ENCODE measurements around the gene CSNK2A1. TPM values are rescaled to one million over a fixed set of nuclear protein-coding genes. Genes with fewer than 3 reads are reported as not detected.
"Not testable (repeated sequence)": the region's sequence is repeated elsewhere in the genome, so short reads cannot be mapped to it uniquely, and the experiment has no call there.

Gene CSNK2A1
- total RNA-seq, 2 donors from 2014 or later = 107 to 144 TPM

DNA sequence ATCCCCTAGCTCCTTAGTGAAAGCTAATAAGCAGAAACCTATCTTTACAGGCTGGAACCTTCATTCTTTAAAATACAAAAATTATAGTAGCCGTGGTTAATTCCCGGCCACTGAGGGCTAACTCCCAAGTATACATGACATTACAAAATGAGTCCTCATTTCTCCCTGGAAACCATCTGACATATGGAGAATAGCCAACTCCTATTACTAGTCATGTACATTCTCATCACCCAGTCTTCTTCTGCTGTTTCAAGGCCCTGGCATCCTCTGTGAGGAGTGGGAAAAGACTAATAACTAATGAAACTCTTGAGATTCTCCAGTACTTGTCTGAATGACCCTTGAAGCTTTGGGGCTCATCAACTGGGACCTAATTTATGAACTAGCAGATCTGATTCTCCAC is 30.2 kb downstream of the CSNK2A1 start:
- Histone ChIP-seq H3K9me3 (no peaks in the 10 kb centered on the region), H3K4me3 (no peak overlapping the region), H3K9ac (ENCODE audit: low read depth in 2 of 2, low read length in 2 of 2) (no peak overlapping the region), H3K4me1 (peaks cover 7% of the 10 kb centered on the region), H3K36me3 (no peaks in the 10 kb centered on the region), H3K27me3 (no peaks in the 10 kb centered on the region), H3K27ac (no peak overlapping the region)
- intact Hi-C loops (cut with DNase I) = no loop called here
- TF ChIP-seq, protein P1, sequence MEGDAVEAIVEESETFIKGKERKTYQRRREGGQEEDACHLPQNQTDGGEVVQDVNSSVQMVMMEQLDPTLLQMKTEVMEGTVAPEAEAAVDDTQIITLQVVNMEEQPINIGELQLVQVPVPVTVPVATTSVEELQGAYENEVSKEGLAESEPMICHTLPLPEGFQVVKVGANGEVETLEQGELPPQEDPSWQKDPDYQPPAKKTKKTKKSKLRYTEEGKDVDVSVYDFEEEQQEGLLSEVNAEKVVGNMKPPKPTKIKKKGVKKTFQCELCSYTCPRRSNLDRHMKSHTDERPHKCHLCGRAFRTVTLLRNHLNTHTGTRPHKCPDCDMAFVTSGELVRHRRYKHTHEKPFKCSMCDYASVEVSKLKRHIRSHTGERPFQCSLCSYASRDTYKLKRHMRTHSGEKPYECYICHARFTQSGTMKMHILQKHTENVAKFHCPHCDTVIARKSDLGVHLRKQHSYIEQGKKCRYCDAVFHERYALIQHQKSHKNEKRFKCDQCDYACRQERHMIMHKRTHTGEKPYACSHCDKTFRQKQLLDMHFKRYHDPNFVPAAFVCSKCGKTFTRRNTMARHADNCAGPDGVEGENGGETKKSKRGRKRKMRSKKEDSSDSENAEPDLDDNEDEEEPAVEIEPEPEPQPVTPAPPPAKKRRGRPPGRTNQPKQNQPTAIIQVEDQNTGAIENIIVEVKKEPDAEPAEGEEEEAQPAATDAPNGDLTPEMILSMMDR (IDR thresholded peaks at IDR 0.05) = no peak
- DNase-seq = no peak

DNA sequence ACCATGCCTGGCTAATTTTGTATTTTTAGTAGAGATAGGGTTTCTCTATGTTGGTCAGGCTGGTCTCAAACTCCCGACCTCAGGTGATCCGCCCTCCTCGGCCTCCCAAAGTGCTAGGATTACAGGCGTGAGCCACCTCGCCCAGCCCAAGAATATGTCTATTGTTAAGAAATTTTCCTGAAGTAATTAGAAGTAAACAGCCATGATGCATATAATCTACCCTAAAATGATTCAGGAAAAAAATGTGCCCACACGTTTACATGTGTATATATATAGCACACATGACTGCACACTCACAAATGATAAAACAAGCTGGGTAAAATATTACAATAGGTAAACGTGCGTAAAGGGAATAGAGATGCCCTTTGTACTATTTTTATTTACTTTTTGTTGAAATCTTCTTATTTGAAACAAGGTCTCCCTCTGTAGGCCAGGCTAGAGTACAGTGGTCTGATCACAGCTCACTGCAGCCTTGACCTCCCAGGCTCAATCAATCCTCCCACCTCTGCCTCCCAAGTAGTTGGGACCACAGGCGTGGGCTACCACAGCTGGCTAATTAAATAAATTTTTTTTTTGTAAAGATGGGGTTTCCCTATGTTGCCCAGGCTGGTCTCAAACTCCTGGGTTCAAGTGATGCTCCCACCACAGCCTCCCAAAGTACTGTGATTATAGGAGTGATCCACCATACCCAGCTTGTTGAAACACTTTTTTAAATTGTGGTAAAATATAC is 33.1 kb downstream of the CSNK2A1 start:
- H3K27me3 ChIP-seq; H3K9ac ChIP-seq (ENCODE audit: low read depth in 2 of 2, low read length in 2 of 2); H3K4me1 ChIP-seq; H3K36me3 ChIP-seq; intact Hi-C loops (cut with DNase I); H3K9me3 ChIP-seq; H3K4me3 ChIP-seq: not testable (repeated sequence)
- peak; percentile 25 for DNase-seq
- peak overlapping the region; percentile 59 for H3K27ac ChIP-seq

DNA sequence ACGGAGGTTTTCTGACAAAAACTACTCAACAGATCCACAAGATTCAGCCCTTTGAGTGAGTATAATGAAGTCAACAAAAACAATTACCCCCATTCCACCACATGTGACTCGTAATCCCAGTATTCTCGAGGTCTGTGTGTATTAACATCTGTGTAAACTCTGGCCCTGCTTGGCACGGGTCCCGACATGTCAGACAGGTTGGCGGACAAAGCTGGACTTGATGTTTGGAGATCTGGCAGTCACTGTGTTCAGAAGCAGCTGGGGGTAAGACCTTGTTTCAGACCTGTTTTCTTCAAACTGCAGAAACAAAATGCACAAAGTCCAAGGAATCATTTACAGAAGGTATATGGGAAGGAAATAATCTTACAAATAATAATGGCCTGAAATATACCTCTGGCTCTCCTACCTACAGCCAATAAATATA is 35.2 kb downstream of the CSNK2A1 start:
- H3K27me3 ChIP-seq; intact Hi-C loops (cut with DNase I); H3K9me3 ChIP-seq; H3K4me3 ChIP-seq; H3K9ac ChIP-seq (ENCODE audit: low read depth in 2 of 2, low read length in 2 of 2); H3K27ac ChIP-seq; DNase-seq; H3K4me1 ChIP-seq: not testable (repeated sequence)
- peaks cover 11% of the 10 kb centered on the region for H3K36me3 ChIP-seq

DNA sequence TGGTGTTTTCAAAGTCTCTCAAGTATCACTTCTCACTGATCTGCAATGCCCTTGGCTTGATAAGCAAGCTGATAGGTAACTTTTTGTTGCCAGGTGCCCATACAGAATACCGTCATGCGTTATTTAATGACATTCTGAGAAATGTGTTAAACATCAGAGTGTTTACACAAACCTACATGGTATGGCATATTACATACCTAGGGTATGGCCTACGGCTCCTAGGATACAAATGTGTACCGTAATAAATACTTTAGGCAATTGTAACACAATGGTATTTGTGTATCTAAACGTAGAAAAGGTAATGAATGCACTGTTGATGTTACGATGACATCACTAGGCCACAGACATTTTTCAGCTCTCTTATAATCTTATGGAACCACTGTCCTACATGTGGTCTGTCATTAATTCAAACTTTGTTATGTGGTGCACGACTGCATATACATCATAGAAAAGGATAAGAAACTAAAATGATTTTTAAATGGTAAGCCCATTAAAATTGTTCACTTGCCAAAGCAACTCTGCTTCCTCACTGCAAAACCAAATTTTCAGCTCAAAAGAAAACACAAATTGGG is 35.7 kb downstream of the CSNK2A1 start:
- Histone ChIP-seq H3K9me3 (no peaks in the 10 kb centered on the region), H3K4me1 (peaks cover 7% of the 10 kb centered on the region), H3K27ac (no peak overlapping the region), H3K36me3 (peaks cover 16% of the 10 kb centered on the region), H3K4me3 (no peak overlapping the region), H3K9ac (ENCODE audit: low read depth in 2 of 2, low read length in 2 of 2) (no peak overlapping the region), H3K27me3 (no peaks in the 10 kb centered on the region)
- no peak for DNase-seq
- TF ChIP-seq, protein P1 (IDR thresholded peaks at IDR 0.05) = no peak
- intact Hi-C loops (cut with DNase I) = no loop called here

DNA sequence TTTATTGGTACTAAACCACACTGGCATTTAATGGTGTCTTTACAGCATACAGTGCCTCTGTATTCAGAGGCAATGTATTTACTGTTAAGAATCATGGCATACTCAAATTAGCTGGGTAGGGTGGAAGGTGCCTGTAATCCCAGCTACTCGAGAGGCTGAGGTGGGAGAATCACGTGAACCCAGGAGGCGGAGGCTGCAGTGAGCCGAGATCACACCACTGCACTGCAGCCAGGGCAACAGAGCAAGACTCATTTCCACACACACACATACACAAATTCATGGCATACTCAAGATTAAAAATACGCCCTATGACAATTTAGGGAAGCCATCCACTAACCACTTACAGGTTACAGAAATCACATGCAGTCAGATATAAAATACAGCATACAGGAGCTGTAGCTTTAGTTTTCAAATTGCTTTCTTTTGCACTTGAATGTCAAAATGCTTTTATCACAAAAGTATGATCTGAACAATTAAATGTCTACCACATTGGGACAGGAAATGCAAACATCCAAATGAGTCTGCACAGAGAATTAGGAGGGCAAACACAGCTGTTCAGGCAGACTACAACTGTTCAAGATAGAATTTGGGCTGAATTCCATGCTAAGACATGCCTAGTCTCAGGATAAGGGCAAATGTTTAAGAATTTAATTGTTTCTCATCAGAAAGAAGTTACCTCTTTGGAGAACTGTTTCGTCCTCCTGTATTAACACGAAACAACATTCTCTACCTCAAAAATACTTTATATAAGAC is 36.4 kb downstream of the CSNK2A1 start:
- no peak overlapping the region for H3K9ac ChIP-seq (ENCODE audit: low read depth in 2 of 2, low read length in 2 of 2)
- H3K27ac ChIP-seq = no peak overlapping the region
- peaks cover 23% of the 10 kb centered on the region for H3K36me3 ChIP-seq
- peaks cover 7% of the 10 kb centered on the region for H3K4me1 ChIP-seq
- DNase-seq = no peak
- intact Hi-C loops (cut with DNase I) = no loop called here
- H3K27me3 ChIP-seq = no peaks in the 10 kb centered on the region
- no peak overlapping the region for H3K4me3 ChIP-seq
- TF ChIP-seq, protein P1 (IDR thresholded peaks at IDR 0.05) = no peak
- H3K9me3 ChIP-seq = no peaks in the 10 kb centered on the region

DNA sequence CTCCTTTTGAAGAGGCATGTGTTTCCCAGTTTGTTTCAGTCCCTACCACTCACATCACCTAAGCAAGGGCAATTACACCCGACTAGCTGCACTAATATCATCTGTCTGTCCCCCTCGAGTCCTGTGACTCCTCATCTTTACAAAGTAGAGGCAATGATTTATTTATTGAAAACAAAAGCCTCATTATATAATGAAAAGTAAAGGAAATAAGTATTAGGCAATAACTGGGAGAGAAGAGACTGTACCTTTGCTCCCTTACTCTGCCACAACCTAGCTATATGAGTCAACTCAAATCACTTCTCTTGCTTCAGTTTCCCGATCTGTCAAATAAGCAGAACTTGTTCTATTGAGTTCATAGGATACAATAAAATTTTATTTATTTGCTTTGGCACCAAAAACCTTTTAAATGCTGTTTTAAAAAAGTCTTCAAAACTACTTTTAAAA is 38.9 kb downstream of the CSNK2A1 start:
- Histone ChIP-seq H3K9me3 (no peaks in the 10 kb centered on the region), H3K36me3 (peaks cover 27% of the 10 kb centered on the region), H3K27me3 (no peaks in the 10 kb centered on the region), H3K9ac (ENCODE audit: low read depth in 2 of 2, low read length in 2 of 2) (no peak overlapping the region), H3K4me1 (no peaks in the 10 kb centered on the region), H3K27ac (no peak overlapping the region), H3K4me3 (no peak overlapping the region)
- TF ChIP-seq, protein P1 (IDR thresholded peaks at IDR 0.05) = no peak
- no peak for DNase-seq
- intact Hi-C loops (cut with DNase I) = no loop called here

Data from colonic mucosa (tissue), 4 donors.